Panc1 (cell line): ENCODE results near the gene STX3. TPM values are rescaled to one million over a fixed set of nuclear protein-coding genes. Genes with fewer than 3 reads are reported as not detected.

Experiments
- ATAC-seq: fragments of 200-7000 bp; cut with Tn5 transposase; 2 replicates; pipeline ENCODE4 v1.9.1; 2020; ENCODE audit warnings: mild to moderate bottlenecking, moderate library complexity
- BruUV-seq: library from RNA; stranded (reverse); fragments of 400-500 nt; replicated peaks from 2 replicates; lab custom pipeline; 2021; lab: Mats Ljungman, UMichigan
- CTCF ChIA-PET: fragments of 300-600 bp; sonication (Branson Sonifier 250); formaldehyde crosslinking; loops from one replicate; lab custom pipeline; 2022; ENCODE audit warnings: antibody characterized with exemption; lab: Charles Lee
- POLR2A ChIA-PET: fragments of 300-600 bp; sonication (Branson Sonifier 250); formaldehyde crosslinking; loops from one replicate; lab custom pipeline; 2022; ENCODE audit warnings: antibody characterized with exemption; lab: Charles Lee
- DNase-seq: peaks from one replicate; pipeline ENCODE4 v3.0.0-alpha.2; 2010; ENCODE audit warnings: low read depth, low spot score
- H3K27ac ChIP-seq: 2 replicates; pipeline ENCODE4 v1.5.1; 2011; ENCODE audit warnings: mild to moderate bottlenecking, low read length, inconsistent platforms
- H3K27me3 ChIP-seq: fragments of 200-500 bp; sonication (Bioruptor generic); 2 replicates; pipeline ENCODE4 v1.6.0; 2014; ENCODE audit warnings: low read length, inconsistent platforms; ENCODE audit not compliant: control insufficient read depth, insufficient read depth
- H3K36me3 ChIP-seq: fragments of 200-500 bp; sonication (Bioruptor generic); 2 replicates; pipeline ENCODE4 v1.5.1; 2014; ENCODE audit warnings: inconsistent platforms, mild to moderate bottlenecking, low read length, moderate library complexity; ENCODE audit not compliant: control insufficient read depth, insufficient read depth
- H3K4me1 ChIP-seq: 2 replicates; pipeline ENCODE4 v1.5.1; 2011; ENCODE audit warnings: inconsistent platforms, mild to moderate bottlenecking, low read length, moderate library complexity; ENCODE audit not compliant: control insufficient read depth, insufficient read depth
- H3K4me3 ChIP-seq, 2 experiments: 2 replicates each; pipeline ENCODE4 v1.5.1; 2011 to 2012; ENCODE audit warnings: low read depth in 2 of 2, low read length in 2 of 2, mild to moderate bottlenecking in 2 of 2, inconsistent platforms in 1 of 2, moderate library complexity in 1 of 2
- H3K9me3 ChIP-seq: fragments of 200-500 bp; sonication (Bioruptor generic); 2 replicates; pipeline ENCODE4 v1.5.1; 2014; ENCODE audit warnings: low read depth, mild to moderate bottlenecking, inconsistent platforms, low read length, moderate library complexity; ENCODE audit not compliant: control insufficient read depth, insufficient read depth
- POLR2AphosphoS5 ChIP-seq: IDR thresholded peaks from 2 replicates; pipeline ENCODE4 v1.6.1; 2012; ENCODE audit warnings: mild to moderate bottlenecking, low read depth, low read length, moderate library complexity
- SIN3A ChIP-seq: IDR thresholded peaks from 2 replicates; pipeline ENCODE4 v1.6.1; 2012; ENCODE audit warnings: low read depth, mild to moderate bottlenecking, low read length, moderate library complexity, borderline replicate concordance; ENCODE audit not compliant: insufficient read depth
- TCF7L2 ChIP-seq: IDR thresholded peaks from 2 replicates; pipeline ENCODE4 v1.6.1; 2011; ENCODE audit warnings: mild to moderate bottlenecking, low read depth, low read length, inconsistent platforms
- in situ Hi-C: cut with HindIII; loops from 2 replicates; pipeline ENCODE4 v1.10.0; 2016; ENCODE audit warnings: low sequenced_read_pairs, low pct_unique_long_range_greater_than_20kb
- intact Hi-C: fragments of 100-400 bp; cut with micrococcal nuclease; formaldehyde crosslinking; loops from one replicate; pipeline ENCODE4 v1.10.0; 2022; ENCODE audit not compliant: unreplicated experiment
- total RNA-seq: library from RNA; stranded (reverse); gene quantifications from one replicate; pipeline ENCODE4 v1.2.1, GENCODE V29; 2021; ENCODE audit not compliant: unreplicated experiment
- TF ChIP-seq, protein P1 (sequence below): fragments of 450-650 bp; IDR thresholded peaks from 2 replicates; pipeline ENCODE4 v1.5.1; 2017; ENCODE audit warnings: mild to moderate bottlenecking
- TF ChIP-seq, protein P2 (sequence below), 2 experiments: IDR thresholded peaks; 2 replicates each; pipeline ENCODE4 v1.6.1; 2011 to 2012; ENCODE audit warnings: low read depth in 2 of 2, control low read depth in 1 of 2, low read length in 1 of 2, mild to moderate bottlenecking in 1 of 2, moderate library complexity in 1 of 2; ENCODE audit not compliant: insufficient read depth in 1 of 2

Gene STX3
- total RNA-seq, 1 experiment from 2014 or later = 34.8 TPM

DNA sequence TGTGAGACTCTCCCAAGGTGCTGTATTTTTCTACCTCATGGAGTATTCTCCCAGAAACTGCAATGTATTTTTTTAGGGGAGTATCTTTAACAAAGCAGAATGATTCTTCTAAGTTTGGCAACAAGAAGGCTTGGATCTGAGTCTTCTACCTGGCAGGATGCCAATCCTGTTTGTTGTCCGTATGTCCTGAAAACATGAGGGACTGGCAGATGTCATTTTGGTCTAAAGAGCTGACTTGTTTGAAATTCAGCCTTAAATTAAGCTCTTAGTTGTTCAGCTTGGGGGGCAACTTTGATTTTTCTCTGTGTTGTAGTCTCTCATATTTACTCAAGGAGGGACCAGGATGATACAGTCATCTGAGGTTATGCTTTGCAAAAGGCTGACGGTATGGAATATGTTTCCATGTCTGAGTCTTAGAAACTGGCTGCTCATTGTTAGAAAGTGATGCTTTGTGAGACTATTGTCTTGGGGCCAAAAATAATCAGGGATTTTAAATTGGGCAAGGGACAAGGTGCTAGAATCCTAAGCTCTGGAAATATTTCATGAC is 46.1 kb downstream of the STX3 start:
- no peak for ATAC-seq

DNA sequence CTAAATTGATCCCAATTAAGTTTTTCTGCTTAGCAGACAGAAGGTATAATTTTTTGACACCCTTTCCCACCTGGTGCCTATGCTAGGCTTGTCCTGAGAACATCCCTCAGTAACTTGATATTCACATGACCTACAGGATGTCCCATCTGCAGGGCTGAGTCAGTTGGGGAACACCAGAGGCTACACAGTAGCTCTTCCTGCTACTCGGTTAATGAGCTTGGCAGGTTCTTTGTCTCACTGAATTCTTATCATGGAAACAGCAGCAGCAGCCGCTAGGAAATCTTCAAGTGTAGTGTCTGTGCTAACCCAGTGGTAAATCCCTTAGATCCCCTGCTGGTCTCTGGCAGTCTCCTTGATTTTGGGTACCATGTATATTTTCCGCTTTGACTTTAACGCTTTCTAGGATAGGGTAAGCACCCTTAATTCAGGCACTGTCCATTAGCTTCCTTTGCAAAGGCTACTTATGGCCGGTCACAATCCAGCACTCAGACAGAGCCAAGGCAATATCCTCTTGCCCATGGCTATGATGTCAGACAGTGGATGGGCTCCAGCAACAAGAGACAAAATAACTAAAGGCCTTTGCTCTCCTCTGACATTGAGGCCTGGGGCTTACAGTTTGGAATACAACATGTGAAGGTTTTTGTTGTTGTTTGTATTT is 46.9 kb downstream of the STX3 start:
- intact Hi-C loops (loop anchor here (1.0 to 10.0 kb wide), 2 partner anchors 48 to 137 kb away; partner anchors contain the start of gene PATL1), in situ Hi-C loops (no loop called here)
- no peak overlapping the region for H3K27ac ChIP-seq
- DNase-seq (no peak), ATAC-seq (peak; percentile 86)
- H3K36me3 ChIP-seq = peaks cover 8% of the 10 kb centered on the region
- ChIA-PET CTCF (interaction anchor here (0.6 to 1.0 kb wide), 4 partner anchors 27 to 75 kb away, joined by 3 to 8 read pairs (median 6); partner anchors contain the start of gene STX3), POLR2A (interaction anchor here (0.6 to 1.4 kb wide), 2 partner anchors 48 to 130 kb away, joined by 4 to 5 read pairs; partner anchors contain the start of gene STX3)
- H3K4me3 ChIP-seq = no peak overlapping the region
- no peaks in the 10 kb centered on the region for H3K27me3 ChIP-seq
- TF ChIP-seq, protein P1, sequence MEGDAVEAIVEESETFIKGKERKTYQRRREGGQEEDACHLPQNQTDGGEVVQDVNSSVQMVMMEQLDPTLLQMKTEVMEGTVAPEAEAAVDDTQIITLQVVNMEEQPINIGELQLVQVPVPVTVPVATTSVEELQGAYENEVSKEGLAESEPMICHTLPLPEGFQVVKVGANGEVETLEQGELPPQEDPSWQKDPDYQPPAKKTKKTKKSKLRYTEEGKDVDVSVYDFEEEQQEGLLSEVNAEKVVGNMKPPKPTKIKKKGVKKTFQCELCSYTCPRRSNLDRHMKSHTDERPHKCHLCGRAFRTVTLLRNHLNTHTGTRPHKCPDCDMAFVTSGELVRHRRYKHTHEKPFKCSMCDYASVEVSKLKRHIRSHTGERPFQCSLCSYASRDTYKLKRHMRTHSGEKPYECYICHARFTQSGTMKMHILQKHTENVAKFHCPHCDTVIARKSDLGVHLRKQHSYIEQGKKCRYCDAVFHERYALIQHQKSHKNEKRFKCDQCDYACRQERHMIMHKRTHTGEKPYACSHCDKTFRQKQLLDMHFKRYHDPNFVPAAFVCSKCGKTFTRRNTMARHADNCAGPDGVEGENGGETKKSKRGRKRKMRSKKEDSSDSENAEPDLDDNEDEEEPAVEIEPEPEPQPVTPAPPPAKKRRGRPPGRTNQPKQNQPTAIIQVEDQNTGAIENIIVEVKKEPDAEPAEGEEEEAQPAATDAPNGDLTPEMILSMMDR = no peak
- TF ChIP-seq SIN3A = no peak
- no peaks in the 10 kb centered on the region for H3K9me3 ChIP-seq
- BruUV-seq = TSS peak; percentile 31
- H3K4me1 ChIP-seq = no peaks in the 10 kb centered on the region

More for the DNA sequence above, 46.1 kb downstream of the STX3 start:
- CTCF ChIA-PET = interaction anchor here (0.8 to 1.0 kb wide), 2 partner anchors 47 to 49 kb away, joined by 5 to 8 read pairs; partner anchors contain the start of gene STX3
- Histone ChIP-seq H3K4me3 (no peak overlapping the region), H3K27me3 (no peaks in the 10 kb centered on the region), H3K4me1 (no peaks in the 10 kb centered on the region), H3K27ac (no peak overlapping the region), H3K36me3 (peaks cover 8% of the 10 kb centered on the region), H3K9me3 (no peaks in the 10 kb centered on the region)
- intact Hi-C loops (loop anchor here (10.0 kb wide), 1 partner anchor 136 kb away; the partner anchor contains the start of gene PATL1), in situ Hi-C loops (no loop called here)
- DNase-seq = no peak
- no TSS peak for BruUV-seq
- TF ChIP-seq POLR2AphosphoS5 = no peak
- no peak for TF ChIP-seq SIN3A
- TF ChIP-seq, protein P2, sequence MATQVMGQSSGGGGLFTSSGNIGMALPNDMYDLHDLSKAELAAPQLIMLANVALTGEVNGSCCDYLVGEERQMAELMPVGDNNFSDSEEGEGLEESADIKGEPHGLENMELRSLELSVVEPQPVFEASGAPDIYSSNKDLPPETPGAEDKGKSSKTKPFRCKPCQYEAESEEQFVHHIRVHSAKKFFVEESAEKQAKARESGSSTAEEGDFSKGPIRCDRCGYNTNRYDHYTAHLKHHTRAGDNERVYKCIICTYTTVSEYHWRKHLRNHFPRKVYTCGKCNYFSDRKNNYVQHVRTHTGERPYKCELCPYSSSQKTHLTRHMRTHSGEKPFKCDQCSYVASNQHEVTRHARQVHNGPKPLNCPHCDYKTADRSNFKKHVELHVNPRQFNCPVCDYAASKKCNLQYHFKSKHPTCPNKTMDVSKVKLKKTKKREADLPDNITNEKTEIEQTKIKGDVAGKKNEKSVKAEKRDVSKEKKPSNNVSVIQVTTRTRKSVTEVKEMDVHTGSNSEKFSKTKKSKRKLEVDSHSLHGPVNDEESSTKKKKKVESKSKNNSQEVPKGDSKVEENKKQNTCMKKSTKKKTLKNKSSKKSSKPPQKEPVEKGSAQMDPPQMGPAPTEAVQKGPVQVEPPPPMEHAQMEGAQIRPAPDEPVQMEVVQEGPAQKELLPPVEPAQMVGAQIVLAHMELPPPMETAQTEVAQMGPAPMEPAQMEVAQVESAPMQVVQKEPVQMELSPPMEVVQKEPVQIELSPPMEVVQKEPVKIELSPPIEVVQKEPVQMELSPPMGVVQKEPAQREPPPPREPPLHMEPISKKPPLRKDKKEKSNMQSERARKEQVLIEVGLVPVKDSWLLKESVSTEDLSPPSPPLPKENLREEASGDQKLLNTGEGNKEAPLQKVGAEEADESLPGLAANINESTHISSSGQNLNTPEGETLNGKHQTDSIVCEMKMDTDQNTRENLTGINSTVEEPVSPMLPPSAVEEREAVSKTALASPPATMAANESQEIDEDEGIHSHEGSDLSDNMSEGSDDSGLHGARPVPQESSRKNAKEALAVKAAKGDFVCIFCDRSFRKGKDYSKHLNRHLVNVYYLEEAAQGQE (IDR thresholded peaks at IDR 0.05; ENCODE audit: insufficient read depth in 1 of 2, low read depth in 2 of 2, low read length in 1 of 2) = no peak
- no peak for TF ChIP-seq TCF7L2
- TF ChIP-seq, protein P1 = no peak
- POLR2A ChIA-PET = interaction anchor here (1.4 kb wide), 1 partner anchor 47 kb away, joined by 5 read pairs; the partner anchor contains the start of gene STX3
